ENCODE data around the gene MGRN1.

Gene MGRN1

GRCh38 chr16:4626396-4626795 is 1.8 kb downstream of the MGRN1 start (continued):
- TF ChIP-seq ZNF843 (tag by site-specific recombination; IDR thresholded peaks at IDR 0.05) (no peak), ZNF16 (tag by site-specific recombination; IDR thresholded peaks at IDR 0.05; ENCODE audit: low read depth) (no peak), ZNF776 (tag by site-specific recombination; IDR thresholded peaks at IDR 0.05; ENCODE audit: borderline replicate concordance) (no peak), ZNF2 (tag by site-specific recombination; IDR thresholded peaks at IDR 0.05) (no peak)
- TF ChIP-seq, protein P1, sequence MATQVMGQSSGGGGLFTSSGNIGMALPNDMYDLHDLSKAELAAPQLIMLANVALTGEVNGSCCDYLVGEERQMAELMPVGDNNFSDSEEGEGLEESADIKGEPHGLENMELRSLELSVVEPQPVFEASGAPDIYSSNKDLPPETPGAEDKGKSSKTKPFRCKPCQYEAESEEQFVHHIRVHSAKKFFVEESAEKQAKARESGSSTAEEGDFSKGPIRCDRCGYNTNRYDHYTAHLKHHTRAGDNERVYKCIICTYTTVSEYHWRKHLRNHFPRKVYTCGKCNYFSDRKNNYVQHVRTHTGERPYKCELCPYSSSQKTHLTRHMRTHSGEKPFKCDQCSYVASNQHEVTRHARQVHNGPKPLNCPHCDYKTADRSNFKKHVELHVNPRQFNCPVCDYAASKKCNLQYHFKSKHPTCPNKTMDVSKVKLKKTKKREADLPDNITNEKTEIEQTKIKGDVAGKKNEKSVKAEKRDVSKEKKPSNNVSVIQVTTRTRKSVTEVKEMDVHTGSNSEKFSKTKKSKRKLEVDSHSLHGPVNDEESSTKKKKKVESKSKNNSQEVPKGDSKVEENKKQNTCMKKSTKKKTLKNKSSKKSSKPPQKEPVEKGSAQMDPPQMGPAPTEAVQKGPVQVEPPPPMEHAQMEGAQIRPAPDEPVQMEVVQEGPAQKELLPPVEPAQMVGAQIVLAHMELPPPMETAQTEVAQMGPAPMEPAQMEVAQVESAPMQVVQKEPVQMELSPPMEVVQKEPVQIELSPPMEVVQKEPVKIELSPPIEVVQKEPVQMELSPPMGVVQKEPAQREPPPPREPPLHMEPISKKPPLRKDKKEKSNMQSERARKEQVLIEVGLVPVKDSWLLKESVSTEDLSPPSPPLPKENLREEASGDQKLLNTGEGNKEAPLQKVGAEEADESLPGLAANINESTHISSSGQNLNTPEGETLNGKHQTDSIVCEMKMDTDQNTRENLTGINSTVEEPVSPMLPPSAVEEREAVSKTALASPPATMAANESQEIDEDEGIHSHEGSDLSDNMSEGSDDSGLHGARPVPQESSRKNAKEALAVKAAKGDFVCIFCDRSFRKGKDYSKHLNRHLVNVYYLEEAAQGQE (tag by site-specific recombination; IDR thresholded peaks at IDR 0.05), result no peak
- TF ChIP-seq, protein P2, sequence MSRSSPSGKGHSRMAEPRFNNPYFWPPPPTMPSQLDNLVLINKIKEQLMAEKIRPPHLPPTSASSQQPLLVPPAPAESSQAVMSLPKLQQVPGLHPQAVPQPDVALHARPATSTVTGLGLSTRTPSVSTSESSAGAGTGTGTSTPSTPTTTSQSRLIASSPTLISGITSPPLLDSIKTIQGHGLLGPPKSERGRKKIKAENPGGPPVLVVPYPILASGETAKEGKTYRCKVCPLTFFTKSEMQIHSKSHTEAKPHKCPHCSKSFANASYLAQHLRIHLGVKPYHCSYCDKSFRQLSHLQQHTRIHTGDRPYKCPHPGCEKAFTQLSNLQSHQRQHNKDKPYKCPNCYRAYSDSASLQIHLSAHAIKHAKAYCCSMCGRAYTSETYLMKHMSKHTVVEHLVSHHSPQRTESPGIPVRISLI (tag by site-specific recombination; IDR thresholded peaks at IDR 0.05), result no peak

- no peaks in the 10 kb centered on the region for H3K4me1 ChIP-seq (ENCODE audit: control insufficient read depth, insufficient read depth, low read length)
- H3K27ac ChIP-seq (ENCODE audit: extremely low read depth, low read depth, low read length), result no peak overlapping the region
- peaks cover 0 to 12% of the 10 kb centered on the region in 2 experiments; a peak in 2 of 3 replicates for H3K36me3 ChIP-seq (ENCODE audit: control insufficient read depth in 2 of 2, insufficient read depth in 1 of 2, low read length in 2 of 2)
- ChIA-PET CTCF (interaction anchor here (0.6 kb wide), 1 partner anchor 46 kb away, joined by 3 read pairs; no protein-coding TSS in a partner anchor), POLR2A (no interaction called here)
- TF ChIP-seq ZNF133 (tag by site-specific recombination; IDR thresholded peaks at IDR 0.05), result no peak
- no peak for TF ChIP-seq ZNF184 (tag by site-specific recombination; IDR thresholded peaks at IDR 0.05)
- no peak for TF ChIP-seq ZFP69B (tag by site-specific recombination; IDR thresholded peaks at IDR 0.05)
- TF ChIP-seq AEBP2 (tag by site-specific recombination; IDR thresholded peaks at IDR 0.05; ENCODE audit: borderline replicate concordance), result no peak
- no peak for TF ChIP-seq ZNF121 (tag by site-specific recombination; IDR thresholded peaks at IDR 0.05)
- no peak for TF ChIP-seq ZNF157 (tag by site-specific recombination; IDR thresholded peaks at IDR 0.05)
- TF ChIP-seq TRIM28 (IDR thresholded peaks at IDR 0.05; ENCODE audit: borderline replicate concordance, low read length), result no peak
- no peak for TF ChIP-seq MYNN (tag by site-specific recombination; IDR thresholded peaks at IDR 0.05; ENCODE audit: borderline replicate concordance)
- TF ChIP-seq HIC1 (tag by site-specific recombination; IDR thresholded peaks at IDR 0.05), result no peak
- no peak for TF ChIP-seq GLI2 (tag by site-specific recombination; IDR thresholded peaks at IDR 0.05; ENCODE audit: borderline replicate concordance, low read depth)
- TF ChIP-seq KLF9 (tag by site-specific recombination; IDR thresholded peaks at IDR 0.05; ENCODE audit: low read depth), result no peak
- TF ChIP-seq PRDM6 (tag by site-specific recombination; IDR thresholded peaks at IDR 0.05), result no peak
- TF ChIP-seq ZNF214 (tag by site-specific recombination; IDR thresholded peaks at IDR 0.05; ENCODE audit: borderline replicate concordance), result no peak
- no peak for TF ChIP-seq SP3 (tag by site-specific recombination; IDR thresholded peaks at IDR 0.05)
- TF ChIP-seq KLF8 (tag by site-specific recombination; IDR thresholded peaks at IDR 0.05), result no peak
- TF ChIP-seq, protein P3, sequence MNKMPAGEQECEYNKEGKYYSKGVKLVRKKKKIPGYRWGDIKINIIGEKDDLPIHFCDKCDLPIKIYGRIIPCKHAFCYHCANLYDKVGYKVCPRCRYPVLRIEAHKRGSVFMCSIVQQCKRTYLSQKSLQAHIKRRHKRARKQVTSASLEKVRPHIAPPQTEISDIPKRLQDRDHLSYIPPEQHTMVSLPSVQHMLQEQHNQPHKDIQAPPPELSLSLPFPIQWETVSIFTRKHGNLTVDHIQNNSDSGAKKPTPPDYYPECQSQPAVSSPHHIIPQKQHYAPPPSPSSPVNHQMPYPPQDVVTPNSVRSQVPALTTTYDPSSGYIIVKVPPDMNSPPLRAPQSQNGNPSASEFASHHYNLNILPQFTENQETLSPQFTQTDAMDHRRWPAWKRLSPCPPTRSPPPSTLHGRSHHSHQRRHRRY (tag by site-specific recombination; IDR thresholded peaks at IDR 0.05), result no peak
- no peak for TF ChIP-seq ZSCAN30 (tag by site-specific recombination; IDR thresholded peaks at IDR 0.05)
- TF ChIP-seq ZNF416 (tag by site-specific recombination; IDR thresholded peaks at IDR 0.05), result no peak
- no peaks in the 10 kb centered on the region for H3K9me3 ChIP-seq (ENCODE audit: control insufficient read depth, insufficient read depth, low read depth, low read length)
- H3K4me3 ChIP-seq (ENCODE audit: low read depth, low read length), result no peak overlapping the region
Measured at GRCh38 chr16:4628283-4628682, 3.7 kb downstream of the MGRN1 start.
